Liver (tissue), 9 donors: ENCODE data around the gene TDRD7. TPM values are rescaled to one million over a fixed set of nuclear protein-coding genes. Genes with fewer than 3 reads are reported as not detected.

Source experiments
- DNase-seq: peaks from one replicate; pipeline ENCODE4 v3.0.0-alpha.2; 2017; ENCODE audit warnings: low spot score
- H3K27ac ChIP-seq, 2 donors: one replicate each; pipeline ENCODE4 v1.7.0; 2013; ENCODE audit warnings: inconsistent platforms in 2 of 2, low read length in 2 of 2, control low read depth in 1 of 2, low read depth in 1 of 2, mild to moderate bottlenecking in 1 of 2
- H3K27me3 ChIP-seq, 4 donors: one replicate each; pipeline versions ENCODE4 v1.6.1 to v1.7.0; 2013; ENCODE audit warnings: low read length in 3 of 4, inconsistent platforms in 1 of 4, mild to moderate bottlenecking in 1 of 4, moderate library complexity in 1 of 4; ENCODE audit not compliant: control insufficient read depth in 4 of 4, insufficient read depth in 4 of 4
- H3K36me3 ChIP-seq, 4 donors: one replicate each; pipeline versions ENCODE4 v1.6.1 to v1.7.0; 2013; ENCODE audit warnings: low read length in 3 of 4, mild to moderate bottlenecking in 3 of 4, low read depth in 1 of 4, moderate library complexity in 1 of 4; ENCODE audit not compliant: control insufficient read depth in 4 of 4, insufficient read depth in 3 of 4
- H3K4me1 ChIP-seq, 4 donors: one replicate each; pipeline versions ENCODE4 v1.6.1 to v1.7.0; 2013; ENCODE audit warnings: low read length in 3 of 4, mild to moderate bottlenecking in 3 of 4, moderate library complexity in 1 of 4; ENCODE audit not compliant: control insufficient read depth in 4 of 4, insufficient read depth in 4 of 4
- H3K4me3 ChIP-seq, 3 donors: one replicate each; pipeline versions ENCODE4 v1.6.1 to v1.7.0; 2013; ENCODE audit warnings: low read length in 3 of 3, control low read depth in 1 of 3, low read depth in 1 of 3, mild to moderate bottlenecking in 1 of 3
- H3K9ac ChIP-seq, 2 donors: one replicate each; pipeline ENCODE4 v1.7.0; 2013; ENCODE audit warnings: low read length in 2 of 2, mild to moderate bottlenecking in 2 of 2, moderate library complexity in 2 of 2, control low read depth in 1 of 2, low read depth in 1 of 2
- H3K9me3 ChIP-seq, 4 donors: one replicate each; pipeline versions ENCODE4 v1.6.1 to v1.7.0; 2013; ENCODE audit warnings: low read length in 3 of 4; ENCODE audit not compliant: control insufficient read depth in 4 of 4
- ATF3 ChIP-seq: IDR thresholded peaks from 2 replicates; pipeline ENCODE4 v1.6.1; 2016; ENCODE audit warnings: antibody characterized with exemption
- CTCF ChIP-seq: fragments of 150-350 bp; IDR thresholded peaks from 2 replicates; pipeline ENCODE4 v1.5.1; 2017; ENCODE audit warnings: improper control_type of control experiment, low read depth, low read length; ENCODE audit not compliant: missing input control
- EGR1 ChIP-seq, 2 donors: IDR thresholded peaks; 2 replicates each; pipeline ENCODE4 v1.6.1; 2016 to 2018; ENCODE audit warnings: antibody characterized with exemption in 2 of 2, low read depth in 2 of 2
- FOXA1 ChIP-seq: IDR thresholded peaks from 2 replicates; pipeline ENCODE4 v1.6.1; 2016; ENCODE audit warnings: antibody characterized with exemption
- FOXA2 ChIP-seq: IDR thresholded peaks from 2 replicates; pipeline ENCODE4 v1.6.1; 2016; ENCODE audit warnings: antibody characterized with exemption
- GABPA ChIP-seq, 2 donors: IDR thresholded peaks in 1 of 2; conservative IDR thresholded peaks in 1 of 2; 2 replicates each; pipeline ENCODE4 v1.6.1; 2016; ENCODE audit warnings: antibody characterized with exemption in 2 of 2, mild to moderate bottlenecking in 1 of 2, moderate library complexity in 1 of 2
- HNF4G ChIP-seq: IDR thresholded peaks from 2 replicates; pipeline ENCODE4 v1.6.1; 2016; ENCODE audit warnings: antibody characterized with exemption
- MAX ChIP-seq: IDR thresholded peaks from 2 replicates; pipeline ENCODE4 v1.6.1; 2016; ENCODE audit warnings: antibody characterized with exemption
- NR2F2 ChIP-seq: IDR thresholded peaks from 2 replicates; pipeline ENCODE4 v1.6.1; 2016; ENCODE audit warnings: antibody characterized with exemption
- RAD21 ChIP-seq, 2 donors: IDR thresholded peaks; 2 replicates each; pipeline ENCODE4 v1.6.1; 2016; ENCODE audit warnings: antibody characterized with exemption in 2 of 2, mild to moderate bottlenecking in 2 of 2
- REST ChIP-seq: IDR thresholded peaks from 2 replicates; pipeline ENCODE4 v1.6.1; 2016; ENCODE audit warnings: antibody characterized with exemption, mild to moderate bottlenecking
- RXRA ChIP-seq, 2 donors: IDR thresholded peaks; 2 replicates each; pipeline ENCODE4 v1.6.1; 2017 to 2018; ENCODE audit warnings: antibody characterized with exemption in 2 of 2, mild to moderate bottlenecking in 1 of 2
- TAF1 ChIP-seq: conservative IDR thresholded peaks from 2 replicates; pipeline ENCODE4 v1.6.1; 2016; ENCODE audit warnings: antibody characterized with exemption, mild to moderate bottlenecking
- YY1 ChIP-seq: IDR thresholded peaks from 2 replicates; pipeline ENCODE4 v1.6.1; 2016; ENCODE audit warnings: antibody characterized with exemption, mild to moderate bottlenecking
- ZBTB33 ChIP-seq: IDR thresholded peaks from 2 replicates; pipeline ENCODE4 v1.6.1; 2016; ENCODE audit warnings: antibody characterized with exemption
- WGBS: extraction: QIAGEN DNeasy Blood & Tissue Kit; methylation state at CpG from one replicate; pipeline ENCODE4 v1.1.7; 2013; 5-methylcytosine and 5-hydroxymethylcytosine counted together
- polyA plus RNA-seq, 2 donors: library from polyadenylated mRNA; stranded (reverse) in 1 of 2; unstranded in 1 of 2; fragments of 200-250 nt in 1 of 2; fragments of >200 nt in 1 of 2; fragmentation: Nextera tagmentation in 1 of 2; extraction: Ambion mirVana in 1 of 2; gene quantifications; one replicate each; pipeline versions ENCODE4 v1.2.1 to v1.2.3, GENCODE V29; 2013 to 2015
- total RNA-seq, 2 donors: library from RNA; depleted of rRNA; stranded (reverse); fragments of >200 nt; gene quantifications; one replicate each; pipeline ENCODE4 v1.2.3, GENCODE V29; 2014
- donor health status: healthy.
- donor health status: healthy.
- donor health status: healthy.
- donor health status: healthy.
- donor health status: healthy.

TDRD7 gene
- total and polyA plus RNA-seq, 4 donors = 3.6 to 6.9 (median 5.4) TPM

- H3K4me1 ChIP-seq = peaks cover 0 to 10% (median 3%) of the 10 kb centered on the region in 4 donors
- no peak overlapping the region for H3K4me3 ChIP-seq
- H3K9me3 ChIP-seq = no peaks in the 10 kb centered on the region
- H3K9ac ChIP-seq = no peak overlapping the region
- WGBS = 91% methylated on average over 5 of the region's 5 CpGs
- H3K36me3 ChIP-seq = peaks cover 0 to 11% (median 6%) of the 10 kb centered on the region in 4 donors
- peak overlapping the region in 1 of 2 donors; percentile 1 for H3K27ac ChIP-seq
- no peak for TF ChIP-seq NR2F2
- no peak for TF ChIP-seq RAD21 (IDR thresholded peaks at IDR 0.05)
- TF ChIP-seq CTCF = no peak
- TF ChIP-seq HNF4G = no peak
- no peak for TF ChIP-seq TAF1
- no peak for TF ChIP-seq FOXA2
- no peak for TF ChIP-seq ZBTB33
- no peak for TF ChIP-seq MAX
- TF ChIP-seq YY1 = no peak
- no peak for TF ChIP-seq FOXA1
- TF ChIP-seq REST = no peak
- no peaks in the 10 kb centered on the region for H3K27me3 ChIP-seq
- no peak for DNase-seq
These were observed 67.7 kb downstream of the TDRD7 start for GRCh38 chr9:97479496-97480159.

GRCh38 chr9:97480174-97480573 lies 68.3 kb downstream of the TDRD7 start:
- Histone ChIP-seq H3K27me3 (no peaks in the 10 kb centered on the region), H3K9ac (no peak overlapping the region), H3K36me3 (peaks cover 0 to 11% (median 4%) of the 10 kb centered on the region in 4 donors), H3K9me3 (no peaks in the 10 kb centered on the region), H3K27ac (peak overlapping the region in 1 of 2 donors; percentile 1), H3K4me3 (no peak overlapping the region), H3K4me1 (peaks cover 0 to 10% (median 3%) of the 10 kb centered on the region in 4 donors)
- WGBS = 13% methylated on average over 1 of the region's 1 CpG
- DNase-seq = no peak
- TF ChIP-seq ATF3 = no peak
- TF ChIP-seq MAX = peak; percentile 46
- TF ChIP-seq EGR1 (IDR thresholded peaks at IDR 0.05; ENCODE audit: low read depth in 2 of 2) = peak in 1 of 2 donors; percentile 24
- peak in 1 of 2 donors; percentile 55 for TF ChIP-seq RXRA (IDR thresholded peaks at IDR 0.05)
- TF ChIP-seq NR2F2 = no peak
- TF ChIP-seq REST = no peak
- no peak for TF ChIP-seq CTCF
- TF ChIP-seq HNF4G = no peak
- TF ChIP-seq FOXA1 = no peak
- TF ChIP-seq YY1 = no peak
- TF ChIP-seq GABPA (IDR thresholded peaks at IDR 0.05 in 1 of 2, conservative IDR thresholded peaks at IDR 0.05 in 1 of 2) = no peak
- no peak for TF ChIP-seq FOXA2
